Measurements from ENCODE around the gene UBAP1L.
A peak's percentile ranks its signal among the peaks of the same experiment; 100 is the strongest.
"Not testable (repeated sequence)": the region's sequence is repeated elsewhere in the genome, so short reads cannot be mapped to it uniquely, and the experiment has no call there.

Gene UBAP1L

DNA sequence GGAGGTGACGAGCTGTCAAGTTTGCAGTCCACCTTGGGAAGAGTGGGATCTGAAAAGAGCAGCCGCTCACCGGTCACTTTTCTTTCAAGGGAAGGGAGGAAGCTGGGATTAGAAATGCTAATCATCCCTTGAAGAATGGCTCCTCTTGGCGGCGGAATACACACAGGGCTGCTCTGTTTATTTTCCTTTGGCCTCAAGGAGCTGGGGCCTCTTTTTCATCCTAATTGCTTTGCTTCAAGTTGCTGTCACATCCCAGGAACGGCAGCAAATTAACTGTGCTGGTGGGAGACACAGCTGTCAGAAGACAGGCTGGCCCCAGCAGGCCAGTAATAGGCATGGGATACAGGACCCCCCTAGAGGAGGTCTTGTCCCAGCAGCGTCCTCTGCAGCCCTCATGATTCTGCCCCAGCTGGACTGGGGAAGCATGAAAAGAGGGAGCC is 31.7 kb downstream of the UBAP1L start:
- peak in 5 of 14 donors; percentile 30 to 55 (median 34) for DNase-seq

DNA sequence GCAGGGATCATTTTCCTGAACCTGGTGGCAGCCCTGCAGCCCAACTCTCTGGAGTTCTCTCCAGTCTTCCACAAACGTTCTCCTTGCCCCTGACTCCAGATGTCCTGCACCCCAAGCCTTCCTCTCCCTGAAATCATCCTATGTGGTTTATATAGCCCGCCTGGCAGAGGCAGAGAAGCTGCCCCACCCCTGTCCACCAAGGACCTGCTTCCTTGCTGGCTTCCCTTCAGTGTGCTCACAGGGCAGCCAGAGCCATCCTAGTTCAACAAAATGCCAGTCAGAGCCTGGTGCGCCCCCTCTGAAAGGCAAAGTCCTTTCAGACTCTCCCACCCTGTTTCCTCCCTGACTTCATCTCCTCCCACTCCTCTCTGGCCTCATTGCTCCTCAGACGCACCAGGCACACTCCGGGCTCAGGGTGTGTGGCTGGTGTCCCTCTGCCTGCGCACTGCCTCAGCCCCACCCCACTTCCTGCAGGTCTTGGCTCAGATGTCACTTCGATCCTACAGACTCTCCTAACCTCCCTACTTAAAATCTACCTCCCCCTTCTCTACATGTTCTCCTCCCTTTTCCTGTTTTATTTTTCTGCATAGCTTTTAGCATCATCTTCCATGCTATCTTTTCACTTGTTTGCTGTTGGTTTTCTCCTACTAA is 32.6 kb downstream of the UBAP1L start:
- DNase-seq = no peak

DNA sequence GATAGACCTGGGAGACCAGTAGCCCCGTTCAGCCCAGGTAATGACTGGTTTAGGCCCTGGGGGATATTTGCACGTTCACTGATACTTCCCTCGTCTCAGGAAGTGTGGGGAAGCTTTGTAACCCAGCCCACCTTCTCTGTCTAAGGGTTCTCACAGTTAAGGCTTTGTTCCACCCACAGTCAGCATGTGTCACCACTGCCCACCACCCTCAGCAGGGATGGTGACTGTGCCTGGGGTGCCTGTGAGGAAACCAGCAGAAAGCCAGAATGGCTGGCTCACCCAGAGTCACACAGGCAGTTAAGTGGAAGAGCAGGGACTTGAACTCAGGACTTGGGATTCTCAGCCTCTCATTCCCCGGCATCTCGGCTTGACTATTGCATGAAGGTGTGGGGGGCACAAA is 33.2 kb downstream of the UBAP1L start:
- DNase-seq = no peak

DNA sequence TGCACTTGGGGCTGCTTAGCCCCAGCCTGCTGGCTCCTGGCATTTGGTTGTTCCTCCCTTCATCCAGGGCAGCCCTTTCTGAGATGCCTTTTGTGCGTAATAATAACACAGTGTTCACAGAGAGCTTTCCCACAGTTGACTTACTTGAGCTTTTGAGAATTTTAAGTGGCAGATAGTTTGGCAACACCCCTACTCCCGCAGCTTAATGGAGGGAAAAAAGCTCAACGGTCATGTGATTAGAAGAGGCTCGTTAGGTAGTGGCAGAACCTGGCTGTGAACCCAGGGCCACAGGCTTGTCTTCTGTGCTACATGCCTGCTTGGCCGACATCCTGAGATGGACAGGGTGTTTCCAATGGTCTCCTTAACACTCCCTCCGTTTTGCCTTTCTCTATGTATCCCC is 33.7 kb downstream of the UBAP1L start:
- DNase-seq = peak in 3 of 14 donors; percentile 14 to 46 (median 28)

DNA sequence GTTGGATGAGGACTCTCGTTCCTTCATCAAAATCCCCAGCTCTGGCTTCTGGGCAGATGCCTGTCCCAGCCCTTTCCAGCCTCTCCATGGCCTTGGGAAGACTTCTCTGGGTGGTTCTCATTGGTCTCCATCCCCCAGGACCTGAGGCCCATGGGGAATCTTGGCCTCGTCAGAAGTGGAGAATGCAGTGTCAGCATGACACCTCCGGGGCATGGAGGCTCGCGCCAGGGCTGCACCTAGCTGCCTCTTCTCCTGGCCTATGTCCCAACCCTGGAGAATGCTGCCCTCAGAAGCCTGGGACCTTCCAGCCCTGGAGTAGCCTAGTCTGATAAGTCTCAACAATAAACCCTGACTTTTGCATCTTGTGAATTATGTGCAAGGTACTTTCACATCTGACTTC is 35.4 kb downstream of the UBAP1L start:
- no peak for DNase-seq

DNA sequence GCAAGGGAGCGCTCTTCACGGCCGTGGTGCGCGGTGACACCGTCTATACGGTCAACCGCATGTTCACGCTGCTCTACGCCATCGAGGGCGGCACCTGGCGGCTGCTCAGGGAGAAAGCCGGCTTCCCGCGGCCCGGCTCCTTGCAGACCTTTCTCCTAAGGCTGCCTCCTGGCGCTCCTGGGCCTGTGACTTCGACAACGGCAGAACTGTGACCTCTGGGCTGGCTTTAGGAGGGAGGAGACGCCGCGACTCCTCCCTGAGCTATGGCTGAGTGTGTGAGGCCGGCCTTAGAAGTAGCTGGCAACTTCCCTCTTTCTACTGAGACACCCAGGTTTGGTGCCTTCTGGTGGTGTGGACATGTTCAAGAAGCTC is 37.0 kb downstream of the UBAP1L start:
- DNase-seq = peak in 1 of 14 donors; percentile 11

DNA sequence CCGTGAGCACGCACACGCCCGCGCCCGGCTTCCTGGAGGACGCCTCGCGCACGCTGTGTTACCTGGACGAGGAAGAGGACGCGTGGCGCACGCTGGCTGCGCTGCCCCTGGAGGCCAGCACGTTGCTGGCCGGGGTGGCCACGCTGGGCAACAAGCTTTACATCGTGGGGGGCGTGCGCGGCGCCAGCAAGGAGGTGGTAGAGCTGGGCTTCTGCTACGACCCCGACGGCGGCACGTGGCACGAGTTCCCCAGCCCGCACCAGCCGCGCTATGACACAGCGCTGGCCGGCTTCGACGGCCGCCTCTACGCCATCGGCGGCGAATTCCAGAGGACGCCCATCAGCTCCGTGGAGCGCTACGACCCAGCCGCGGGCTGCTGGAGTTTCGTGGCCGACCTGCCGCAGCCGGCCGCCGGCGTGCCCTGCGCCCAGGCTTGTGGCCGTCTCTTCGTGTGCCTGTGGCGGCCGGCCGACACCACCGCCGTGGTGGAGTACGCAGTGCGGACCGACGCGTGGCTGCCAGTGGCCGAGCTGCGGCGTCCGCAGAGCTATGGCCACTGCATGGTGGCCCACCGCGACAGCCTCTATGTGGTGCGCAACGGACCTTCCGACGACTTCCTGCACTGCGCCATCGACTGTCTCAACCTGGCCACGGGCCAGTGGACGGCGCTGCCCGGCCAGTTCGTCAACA is 37.6 kb downstream of the UBAP1L start:
- DNase-seq = no peak

DNA sequence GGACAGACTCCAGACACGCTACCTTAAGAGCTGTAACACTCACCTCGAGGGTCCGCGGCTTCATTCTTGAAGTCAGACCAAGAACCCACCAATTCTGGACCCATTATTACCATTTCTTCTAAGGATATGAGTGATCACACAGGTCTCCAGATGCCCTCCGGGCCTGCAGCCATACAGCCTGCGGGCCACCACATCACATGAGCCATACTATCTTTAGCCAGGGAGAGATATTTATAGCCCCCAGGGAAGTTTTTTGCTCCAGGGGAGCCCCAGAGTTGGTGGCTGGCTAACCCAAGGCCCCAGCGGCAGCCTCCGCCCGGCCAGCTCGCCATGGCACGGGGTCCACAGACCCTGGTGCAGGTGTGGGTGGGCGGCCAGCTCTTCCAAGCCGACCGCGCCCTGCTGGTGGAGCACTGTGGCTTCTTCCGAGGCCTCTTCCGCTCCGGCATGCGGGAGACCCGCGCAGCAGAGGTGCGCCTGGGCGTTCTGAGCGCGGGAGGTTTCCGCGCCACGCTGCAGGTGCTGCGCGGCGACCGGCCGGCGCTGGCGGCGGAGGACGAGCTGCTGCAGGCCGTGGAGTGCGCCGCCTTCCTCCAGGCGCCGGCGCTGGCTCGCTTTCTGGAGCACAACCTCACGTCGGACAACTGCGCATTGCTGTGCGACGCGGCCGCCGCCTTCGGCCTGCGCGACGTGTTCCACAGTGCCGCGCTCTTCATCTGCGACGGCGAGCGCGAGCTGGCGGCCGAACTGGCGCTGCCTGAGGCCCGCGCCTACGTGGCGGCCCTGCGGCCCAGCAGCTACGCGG is 38.3 kb downstream of the UBAP1L start, which contains the start of gene KBTBD13:
Gene KBTBD13, plus strand, starts transcription at position 261 of the 805 bp plus-strand sequence. Its CDS starts 70 bp downstream, at position 331.
- DNase-seq = no peak

DNA sequence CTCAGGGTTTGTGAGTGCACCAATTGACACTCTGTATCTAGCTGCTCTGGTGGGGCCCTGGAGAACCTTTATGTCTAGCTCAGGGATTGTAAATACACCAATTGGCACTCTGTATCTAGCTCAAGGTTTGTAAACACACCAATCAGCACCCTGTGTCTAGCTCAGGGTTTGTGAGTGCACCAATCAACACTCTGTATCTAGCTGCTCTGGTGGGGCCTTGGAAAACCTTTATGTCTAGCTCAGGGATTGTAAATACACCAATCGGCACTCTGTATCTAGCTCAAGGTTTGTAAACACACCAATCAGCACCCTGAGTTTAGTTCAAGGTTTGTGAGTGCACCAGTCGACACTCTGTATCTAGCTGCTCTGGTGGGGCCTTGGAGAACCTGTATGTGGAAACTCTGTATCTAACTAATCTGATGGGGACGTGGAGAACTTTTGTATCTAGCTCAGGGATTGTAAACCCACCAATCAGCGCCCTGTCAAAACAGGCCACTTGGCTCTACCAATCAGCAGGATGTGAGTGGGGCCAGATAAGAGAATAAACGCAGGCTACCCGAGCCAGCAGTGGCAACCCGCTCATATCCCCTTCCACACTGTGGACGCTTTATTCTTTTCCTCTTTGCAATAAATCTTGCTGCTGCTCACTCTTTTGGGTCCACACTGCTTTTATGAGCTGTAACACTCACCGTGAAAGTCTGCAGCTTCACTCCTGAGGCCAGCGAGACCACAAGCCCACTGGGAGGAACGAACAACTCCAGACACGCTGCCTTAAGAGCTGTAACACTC is 39.2 kb downstream of the UBAP1L start:
- DNase-seq = not testable (repeated sequence)

DNA sequence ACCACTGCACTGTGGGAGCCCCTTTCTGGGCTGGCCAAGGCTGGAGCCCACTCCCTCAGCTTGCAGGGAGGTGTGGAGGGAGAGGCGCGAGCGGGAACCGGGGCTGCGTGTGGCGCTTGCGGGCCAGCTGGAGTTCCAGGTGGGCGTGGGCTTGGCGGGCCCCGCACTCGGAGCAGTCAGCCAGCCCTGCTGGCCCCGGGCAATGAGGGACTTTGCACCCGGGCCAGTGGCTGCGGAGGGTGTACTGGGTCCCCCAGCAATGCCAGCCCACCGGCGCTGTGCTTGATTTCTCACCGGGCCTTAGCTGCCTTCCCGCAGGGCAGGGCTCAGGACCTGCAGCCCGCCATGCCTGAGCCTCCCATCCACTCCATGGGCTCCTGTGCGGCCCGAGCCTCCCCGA is 40.1 kb downstream of the UBAP1L start:
- DNase-seq = not testable (repeated sequence)

DNA sequence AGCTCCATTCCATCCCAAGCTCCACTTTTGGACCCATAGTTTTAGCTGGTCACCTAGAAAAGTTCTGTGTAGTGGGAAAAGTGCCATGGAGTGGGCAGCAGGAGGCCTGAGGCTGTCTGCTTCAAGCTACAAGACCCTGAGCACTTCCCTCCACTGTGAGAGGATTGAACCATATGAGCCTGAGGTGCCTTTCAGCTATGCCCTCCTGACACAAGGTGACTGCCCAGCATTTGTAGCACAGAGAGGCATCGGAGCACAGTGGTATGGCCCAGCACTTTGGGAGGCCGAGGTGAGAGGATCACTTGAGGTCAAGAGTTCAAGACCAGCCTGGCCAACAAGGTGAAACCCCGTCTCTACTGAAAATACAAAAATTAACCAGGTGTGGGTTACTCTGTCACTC is 42.4 kb downstream of the UBAP1L start:
- DNase-seq = no peak

DNA sequence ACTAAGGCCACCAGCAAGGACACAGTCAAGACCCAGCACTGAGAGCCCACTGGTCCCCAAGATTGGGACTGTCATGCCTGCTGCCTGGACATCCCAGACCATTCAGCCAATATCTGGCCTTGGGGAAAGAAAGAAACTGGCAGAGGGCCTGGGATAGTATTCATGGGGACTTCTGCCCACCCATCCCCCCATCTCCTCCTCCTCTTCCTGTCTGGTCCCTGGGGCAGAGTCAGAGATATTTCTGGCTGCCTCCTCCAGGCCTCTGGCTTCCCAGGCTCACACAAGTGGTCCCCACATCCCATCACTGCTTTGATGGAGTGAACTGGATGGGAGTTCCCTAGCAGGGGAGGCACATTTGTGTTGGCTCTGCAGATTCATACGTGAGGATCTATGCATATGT is 43.0 kb downstream of the UBAP1L start:
- DNase-seq = no peak

DNA sequence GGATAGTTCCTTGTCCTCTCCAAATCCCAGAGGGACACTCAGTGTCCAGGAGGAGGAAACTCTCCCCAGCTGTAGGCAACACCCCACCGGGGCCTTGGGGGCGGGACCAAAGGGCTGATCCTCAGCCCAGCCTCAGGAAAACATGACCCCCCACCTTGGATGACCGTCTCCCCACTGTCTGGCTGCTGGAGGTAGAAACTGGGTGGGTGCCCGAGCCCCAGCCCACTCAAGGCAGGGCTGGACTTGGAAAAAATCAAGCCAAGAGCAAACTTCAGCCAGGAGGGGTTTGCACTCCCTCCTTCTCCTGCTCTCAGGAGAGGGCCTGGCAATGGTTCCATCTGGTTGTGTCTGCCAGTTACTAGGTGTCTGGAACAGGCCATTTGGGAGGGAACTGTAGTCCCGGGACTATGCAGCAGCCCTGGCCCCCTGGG is 43.6 kb downstream of the UBAP1L start:
- peak in 7 of 14 donors; percentile 30 to 75 (median 57) for DNase-seq

DNA sequence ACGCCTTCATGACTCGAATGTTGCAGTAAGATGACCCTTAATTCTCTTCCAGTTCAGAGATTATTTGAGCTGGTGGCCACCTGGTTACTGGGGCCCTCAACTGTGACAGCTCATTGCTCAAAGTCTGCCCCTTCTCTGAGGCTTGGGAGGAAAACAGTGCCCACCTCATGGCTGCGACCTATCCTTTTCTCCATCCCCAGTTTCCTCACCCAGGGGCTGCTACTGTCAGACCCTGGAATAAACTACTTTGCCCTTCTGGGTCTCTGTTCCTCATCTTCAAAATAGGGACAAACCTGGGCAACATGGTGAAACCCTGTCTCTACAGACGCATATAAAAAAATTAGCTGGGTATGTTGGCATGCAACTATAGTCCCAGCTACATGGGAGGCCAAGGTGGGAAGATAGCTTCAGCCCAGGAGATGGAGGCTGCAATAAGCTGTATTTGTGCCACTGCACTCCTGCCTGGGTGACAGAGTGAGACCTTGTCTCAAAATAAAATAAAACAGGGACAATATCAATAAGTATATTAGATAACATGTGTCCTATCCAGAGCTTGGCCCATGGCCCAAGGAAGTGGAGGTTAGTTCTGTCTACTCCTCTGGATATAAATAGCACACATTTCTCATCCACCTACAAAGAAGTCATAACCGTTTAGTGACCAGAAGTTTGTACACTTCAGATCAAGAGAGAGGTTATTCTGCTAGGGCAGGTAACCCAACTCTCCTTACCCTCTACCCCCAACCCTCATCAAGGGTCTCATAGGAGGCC is 45.0 kb downstream of the UBAP1L start:
- no peak for DNase-seq

DNA sequence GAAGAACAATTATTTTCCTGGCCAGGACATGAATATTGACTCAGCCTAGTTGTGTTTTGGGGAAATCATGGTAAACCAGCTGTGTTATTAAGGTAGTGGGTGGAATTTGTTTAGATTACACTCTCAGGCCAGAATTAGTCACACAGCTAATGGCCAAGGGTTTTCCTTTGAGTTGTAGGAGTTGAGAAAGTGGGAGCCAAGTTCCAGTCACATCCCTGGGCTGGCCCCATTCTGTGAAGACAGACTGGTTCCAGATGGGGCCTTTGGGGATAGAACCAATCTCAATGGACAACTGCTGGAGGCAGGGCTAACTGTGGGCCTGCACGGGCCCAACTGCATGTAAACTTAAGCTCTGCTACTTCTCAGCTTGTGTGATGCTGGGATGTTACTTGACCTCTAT is 45.8 kb downstream of the UBAP1L start:
- no peak for DNase-seq

DNA sequence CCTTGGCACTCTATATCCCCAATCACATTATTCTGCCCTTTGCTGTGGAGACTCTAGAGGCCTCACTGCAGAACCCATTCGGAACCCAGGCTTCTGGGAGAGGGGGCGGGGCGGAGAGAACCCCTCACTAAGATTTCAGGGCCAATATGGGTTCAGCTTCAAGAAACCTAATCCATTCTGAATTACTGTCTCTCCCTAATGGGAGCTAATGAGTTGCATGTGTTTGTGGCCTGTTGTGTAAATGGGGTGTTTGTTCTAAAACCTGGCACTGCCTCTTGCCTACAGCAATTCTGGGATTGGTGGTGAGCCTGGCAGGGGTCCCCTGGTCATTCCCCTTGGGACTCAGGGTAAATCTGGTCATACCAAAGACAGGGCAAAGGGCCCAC is 46.6 kb downstream of the UBAP1L start:
- DNase-seq = peak in 2 of 14 donors; percentile 47 to 61

DNA sequence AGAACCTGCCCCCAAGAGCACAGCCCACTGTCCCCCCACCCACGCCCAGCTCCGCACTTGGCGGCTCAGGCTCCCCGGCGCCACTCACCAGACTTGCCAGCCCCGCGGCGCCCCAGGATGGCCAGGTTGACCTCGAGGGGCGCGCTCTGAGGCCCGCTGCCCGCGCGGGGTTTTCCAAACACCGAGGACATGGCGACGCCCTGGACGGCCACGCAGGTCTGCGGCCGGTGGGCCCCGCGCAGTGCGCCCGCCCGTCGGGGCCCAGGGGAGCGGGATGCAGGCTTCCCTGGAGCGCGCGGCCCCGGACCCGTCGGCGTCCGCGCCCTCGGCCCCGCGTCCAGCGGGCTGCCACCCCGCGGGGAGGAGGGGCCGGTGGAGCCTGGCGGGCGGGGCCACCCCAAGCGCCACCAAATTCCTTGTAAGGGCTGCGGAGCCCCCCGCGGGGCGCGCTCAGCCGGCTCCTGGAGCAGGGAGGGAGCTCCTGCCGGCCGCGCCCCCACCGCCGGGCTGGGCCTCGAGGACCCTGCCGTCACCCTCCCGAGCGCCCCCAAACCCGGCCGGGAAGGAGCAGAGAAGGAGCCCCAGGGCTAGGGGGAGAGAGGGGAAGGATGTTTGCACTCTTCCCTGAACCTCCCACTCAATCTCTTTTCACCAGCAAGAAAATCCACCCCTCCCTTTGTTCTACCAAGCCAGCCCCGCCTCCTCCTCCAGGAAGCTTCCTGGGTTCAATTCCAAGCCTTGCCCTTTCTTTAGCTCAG is 47.2 kb downstream of the UBAP1L start, which contains the start of gene RASL12:
Gene RASL12, minus strand, starts transcription at position 347 of the 758 bp plus-strand sequence. Its CDS starts 156 bp downstream, at position 191.
- DNase-seq = peak in 2 of 14 donors; percentile 47 to 61

DNA sequence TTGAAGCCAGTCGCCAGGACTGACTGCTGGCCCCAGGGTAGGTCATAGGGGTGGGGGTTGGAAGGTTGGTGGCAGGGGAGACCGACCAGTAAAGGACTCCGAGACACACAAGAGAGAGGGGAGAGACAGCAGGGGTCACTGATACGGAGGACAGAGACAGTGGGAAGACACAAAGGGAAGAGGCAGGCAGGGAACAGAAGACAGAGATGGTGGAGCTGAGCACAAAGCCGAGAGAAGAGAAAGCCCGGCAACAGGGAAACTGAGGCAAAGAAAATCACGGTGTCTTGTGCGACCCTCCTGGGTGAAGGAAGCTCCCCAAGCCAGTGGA is 47.7 kb downstream of the UBAP1L start:
- DNase-seq = no peak

DNA sequence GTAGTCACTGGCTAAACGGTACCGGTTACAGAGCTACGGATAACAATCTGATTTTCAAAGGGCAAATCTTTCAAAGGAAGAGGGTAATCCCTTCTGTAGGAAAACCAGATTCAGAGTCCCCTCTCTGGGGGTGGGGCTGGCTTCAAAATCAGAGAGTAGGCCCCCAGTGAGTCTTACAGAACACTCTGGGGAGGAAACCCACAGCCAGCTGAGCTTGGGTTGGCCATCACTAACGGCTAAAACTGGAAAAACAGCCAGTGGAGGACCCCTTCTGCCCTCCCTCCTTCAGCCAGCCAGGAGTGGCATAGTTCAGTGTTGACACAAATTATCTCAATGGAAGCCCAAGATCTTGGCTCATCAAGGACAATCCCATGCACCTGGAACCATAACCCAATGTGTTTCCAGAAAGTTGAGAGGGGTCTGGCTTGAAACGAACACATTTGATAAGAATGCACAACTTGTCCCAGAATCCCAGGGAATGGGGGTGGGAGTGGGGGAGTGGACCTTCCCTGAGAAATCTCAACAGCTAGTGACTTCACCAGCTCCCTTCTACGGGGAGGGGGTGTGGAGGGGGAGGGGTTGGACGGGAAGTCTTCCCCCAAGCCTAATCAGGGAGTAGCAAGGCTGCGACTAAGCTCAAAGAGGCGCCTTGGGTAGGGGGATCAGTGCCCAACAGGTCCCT is 48.2 kb downstream of the UBAP1L start:
- peak in 2 of 14 donors; percentile 30 to 54 for DNase-seq

DNA sequence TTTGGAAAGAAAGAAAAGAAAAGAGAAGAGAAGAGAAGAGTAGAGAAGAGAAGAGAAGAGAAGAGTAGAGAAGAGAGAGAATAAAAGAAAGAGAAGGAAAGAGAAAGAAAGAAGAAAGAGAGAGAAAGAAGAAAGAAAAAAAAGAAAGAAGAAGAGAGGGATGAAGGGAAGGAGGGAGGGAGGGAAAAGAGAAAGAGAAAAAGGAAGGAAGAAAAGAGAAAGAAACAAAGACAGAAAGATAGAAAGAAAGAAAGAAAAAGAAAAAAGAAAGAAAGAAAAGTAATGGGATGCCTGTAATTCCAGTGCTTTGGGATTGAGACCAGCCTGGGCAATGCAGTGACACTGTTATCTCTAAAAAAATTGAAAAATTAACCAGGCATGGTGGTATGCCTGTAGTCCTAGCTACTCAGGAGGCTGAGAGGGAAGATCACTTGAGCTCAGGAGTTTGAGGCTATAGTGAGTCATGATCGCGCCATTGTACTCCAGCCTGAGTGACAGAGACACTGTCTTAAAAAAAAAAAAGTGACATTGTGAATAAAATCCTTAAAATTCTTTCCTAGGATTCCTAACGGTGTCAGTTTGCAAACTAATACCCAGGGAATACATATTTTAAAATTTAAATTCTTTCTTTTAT is 48.9 kb downstream of the UBAP1L start:
- DNase-seq = no peak

Data from C1 segment of cervical spinal cord (tissue), 14 donors.